ENCODE measurements around the gene SESTD1.
"Not testable (repeated sequence)": the region's sequence is repeated elsewhere in the genome, so short reads cannot be mapped to it uniquely, and the experiment has no call there.

SESTD1 gene

GRCh38 chr2:179268277-179268925, 3.8 kb upstream of the SESTD1 start:
- in situ Hi-C loops (cut with MboI; ENCODE audit: low sequenced_read_pairs), result no loop called here

- in situ Hi-C loops (cut with MboI; ENCODE audit: low sequenced_read_pairs), result no loop called here
Measured at GRCh38 chr2:179266271-179266670, 1.6 kb upstream of the SESTD1 start.

- in situ Hi-C loops (cut with MboI; ENCODE audit: low sequenced_read_pairs), result no loop called here
Measured at GRCh38 chr2:179265082-179265510, 464 bp upstream of the SESTD1 start.

- in situ Hi-C loops (cut with MboI; ENCODE audit: low sequenced_read_pairs), result no loop called here
Measured at GRCh38 chr2:179263446-179264367, 925 bp downstream of the SESTD1 start.

- in situ Hi-C loops (cut with MboI; ENCODE audit: low sequenced_read_pairs), result no loop called here
Measured at GRCh38 chr2:179263015-179263414, 1.6 kb downstream of the SESTD1 start.

- in situ Hi-C loops (cut with MboI; ENCODE audit: low sequenced_read_pairs), result no loop called here
Measured at GRCh38 chr2:179262077-179262660, 2.5 kb downstream of the SESTD1 start.

- in situ Hi-C loops (cut with MboI; ENCODE audit: low sequenced_read_pairs), result no loop called here
Measured at GRCh38 chr2:179261151-179261825, 3.3 kb downstream of the SESTD1 start.

- in situ Hi-C loops (cut with MboI; ENCODE audit: low sequenced_read_pairs), result no loop called here
Measured at GRCh38 chr2:179260224-179260623, 4.4 kb downstream of the SESTD1 start.

- in situ Hi-C loops (cut with MboI; ENCODE audit: low sequenced_read_pairs), result no loop called here
Measured at GRCh38 chr2:179255129-179255528, 9.5 kb downstream of the SESTD1 start.

GRCh38 chr2:179253226-179253625, 11.4 kb downstream of the SESTD1 start:
- in situ Hi-C loops (cut with MboI; ENCODE audit: low sequenced_read_pairs), result no loop called here

GRCh38 chr2:179252423-179252822, 12.2 kb downstream of the SESTD1 start:
- in situ Hi-C loops (cut with MboI; ENCODE audit: low sequenced_read_pairs), result no loop called here

GRCh38 chr2:179251870-179252269, 12.8 kb downstream of the SESTD1 start:
- in situ Hi-C loops (cut with MboI; ENCODE audit: low sequenced_read_pairs), result no loop called here

GRCh38 chr2:179250848-179251504, 13.7 kb downstream of the SESTD1 start:
- in situ Hi-C loops (cut with MboI; ENCODE audit: low sequenced_read_pairs), result no loop called here

GRCh38 chr2:179250095-179250494, 14.5 kb downstream of the SESTD1 start:
- in situ Hi-C loops (cut with MboI; ENCODE audit: low sequenced_read_pairs), result no loop called here

- in situ Hi-C loops (cut with MboI; ENCODE audit: low sequenced_read_pairs), result no loop called here
Measured at GRCh38 chr2:179248024-179248348, 16.6 kb downstream of the SESTD1 start.

- in situ Hi-C loops (cut with MboI; ENCODE audit: low sequenced_read_pairs), result no loop called here
Measured at GRCh38 chr2:179247318-179248023, 17.2 kb downstream of the SESTD1 start.

GRCh38 chr2:179245843-179246242, 18.8 kb downstream of the SESTD1 start:
- in situ Hi-C loops (cut with MboI; ENCODE audit: low sequenced_read_pairs), result not testable (repeated sequence)

GRCh38 chr2:179243046-179243445, 21.6 kb downstream of the SESTD1 start:
- in situ Hi-C loops (cut with MboI; ENCODE audit: low sequenced_read_pairs), result no loop called here

- in situ Hi-C loops (cut with MboI; ENCODE audit: low sequenced_read_pairs), result no loop called here
Measured at GRCh38 chr2:179240481-179241451, 23.9 kb downstream of the SESTD1 start.

Measured in HL-60/S4 (cell line).